Thyroid gland (tissue), 4 donors: ENCODE results near the gene RNGTT. TPM values are rescaled to one million over a fixed set of nuclear protein-coding genes. Genes with fewer than 3 reads are reported as not detected.

Experiments used
- DNase-seq, 2 donors: peaks; one replicate each; pipeline ENCODE4 v3.0.0-alpha.2; 2019
- H3K27ac ChIP-seq, 3 donors: fragments of 200-600 bp; sonication (generic); 1 replicate in 2 of 3; 2 replicates in 1 of 3; pipeline ENCODE4 v1.5.1; 2016 to 2019; ENCODE audit warnings: mild to moderate bottlenecking in 1 of 3, moderate library complexity in 1 of 3
- H3K27me3 ChIP-seq: fragments of 200-600 bp; sonication (generic); one replicate; pipeline ENCODE4 v1.5.1; 2019
- H3K36me3 ChIP-seq, 2 donors: fragments of 200-600 bp; sonication (generic); one replicate each; pipeline ENCODE4 v1.5.1; 2016 to 2019
- H3K4me1 ChIP-seq, 2 donors: fragments of 200-600 bp; sonication (generic); one replicate each; pipeline ENCODE4 v1.5.1; 2017 to 2019
- H3K4me3 ChIP-seq, 3 donors: fragments of 200-600 bp; sonication (generic); replicated peaks in 1 of 3; 1 replicate in 2 of 3; 2 replicates in 1 of 3; pipeline ENCODE4 v1.5.1; 2016; ENCODE audit warnings: mild to moderate bottlenecking in 1 of 3
- H3K9me3 ChIP-seq: fragments of 200-600 bp; sonication (generic); one replicate; pipeline ENCODE4 v1.5.1; 2017
- POLR2A ChIP-seq, 2 donors: fragments of 450-650 bp; IDR thresholded peaks; one replicate each; pipeline ENCODE4 v1.6.1; 2017; ENCODE audit warnings: antibody characterized with exemption in 2 of 2, mild to moderate bottlenecking in 2 of 2, moderate library complexity in 1 of 2
- WGBS, 2 donors: methylation state at CpG; one replicate each; pipeline ENCODE4 v1.1.5; 2017; 5-methylcytosine and 5-hydroxymethylcytosine counted together
- intact Hi-C: fragments of 100-400 bp; cut with DNase I; formaldehyde crosslinking; loops from one replicate; pipeline ENCODE4 v1.15.1; 2023
- total RNA-seq, 4 donors: library from RNA; depleted of rRNA; stranded (reverse); fragments of >200 nt; gene quantifications; one replicate each; pipeline ENCODE4 v1.2.3, GENCODE V29; 2016
- TF ChIP-seq, protein P1 (sequence below), 6 experiments: fragments of 200-600 bp in 3 of 6; fragments of 450-650 bp in 3 of 6; sonication (generic) in 3 of 6; IDR thresholded peaks; one replicate each; pipeline ENCODE4 v1.5.1; 2016 to 2019; ENCODE audit warnings: antibody characterized with exemption in 6 of 6, mild to moderate bottlenecking in 2 of 6, inconsistent platforms in 1 of 6, moderate library complexity in 1 of 6

The RNGTT gene
- total RNA-seq, 4 donors from 2014 or later = 19.1 to 31.4 (median 24.8) TPM

GRCh38 chr6:88616380-88616779 lies 347.0 kb downstream of the RNGTT start:
- H3K4me3 ChIP-seq = no peak overlapping the region
- 91 to 92% methylated on average over 1 of the region's 1 CpG for WGBS, 2 donors

DNA sequence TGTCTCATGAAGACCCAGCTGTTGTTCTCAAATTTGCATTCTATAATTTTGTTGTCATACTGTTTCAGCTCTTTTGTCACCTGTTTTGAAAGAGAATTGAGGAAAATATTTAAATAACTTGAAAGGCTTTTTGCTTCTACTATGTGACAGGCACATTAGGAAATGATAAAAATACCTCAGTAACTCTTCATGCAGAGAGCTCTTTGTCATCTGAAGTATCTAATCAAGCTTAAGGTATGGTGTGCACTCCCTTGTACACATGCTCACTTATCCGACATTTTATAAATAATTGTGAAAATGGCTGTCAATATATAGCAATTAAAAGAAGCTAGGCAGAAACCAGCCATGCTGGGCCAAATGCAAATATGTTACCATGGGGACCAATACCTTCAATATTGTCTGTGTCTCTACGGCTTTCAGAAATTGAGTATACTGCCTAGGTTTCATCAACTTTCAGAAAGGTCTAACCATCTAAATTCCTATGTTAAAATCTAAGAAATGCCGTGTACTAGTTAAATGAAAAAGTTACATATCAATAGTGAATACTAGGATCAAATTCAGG lies 349.0 kb downstream of the RNGTT start:
- WGBS, 2 donors = 95 to 97% methylated on average over 3 of the region's 3 CpGs
- H3K4me1 ChIP-seq = no peaks in the 10 kb centered on the region
- H3K9me3 ChIP-seq = no peaks in the 10 kb centered on the region
- intact Hi-C loops = no loop called here
- peaks cover 3 to 4% of the 10 kb centered on the region in 2 donors for H3K36me3 ChIP-seq
- no peak for DNase-seq
- H3K27ac ChIP-seq = no peak overlapping the region
- no peaks in the 10 kb centered on the region for H3K27me3 ChIP-seq
- no peak for TF ChIP-seq POLR2A (IDR thresholded peaks at IDR 0.05)
- H3K4me3 ChIP-seq = no peak overlapping the region

More at GRCh38 chr6:88616380-88616779, 347.0 kb downstream of the RNGTT start:
- Histone ChIP-seq H3K4me1 (no peaks in the 10 kb centered on the region), H3K27ac (no peak overlapping the region), H3K36me3 (peaks cover 3 to 4% of the 10 kb centered on the region in 2 donors), H3K27me3 (no peaks in the 10 kb centered on the region), H3K9me3 (no peaks in the 10 kb centered on the region)
- TF ChIP-seq POLR2A (IDR thresholded peaks at IDR 0.05) = no peak
- TF ChIP-seq, protein P1, sequence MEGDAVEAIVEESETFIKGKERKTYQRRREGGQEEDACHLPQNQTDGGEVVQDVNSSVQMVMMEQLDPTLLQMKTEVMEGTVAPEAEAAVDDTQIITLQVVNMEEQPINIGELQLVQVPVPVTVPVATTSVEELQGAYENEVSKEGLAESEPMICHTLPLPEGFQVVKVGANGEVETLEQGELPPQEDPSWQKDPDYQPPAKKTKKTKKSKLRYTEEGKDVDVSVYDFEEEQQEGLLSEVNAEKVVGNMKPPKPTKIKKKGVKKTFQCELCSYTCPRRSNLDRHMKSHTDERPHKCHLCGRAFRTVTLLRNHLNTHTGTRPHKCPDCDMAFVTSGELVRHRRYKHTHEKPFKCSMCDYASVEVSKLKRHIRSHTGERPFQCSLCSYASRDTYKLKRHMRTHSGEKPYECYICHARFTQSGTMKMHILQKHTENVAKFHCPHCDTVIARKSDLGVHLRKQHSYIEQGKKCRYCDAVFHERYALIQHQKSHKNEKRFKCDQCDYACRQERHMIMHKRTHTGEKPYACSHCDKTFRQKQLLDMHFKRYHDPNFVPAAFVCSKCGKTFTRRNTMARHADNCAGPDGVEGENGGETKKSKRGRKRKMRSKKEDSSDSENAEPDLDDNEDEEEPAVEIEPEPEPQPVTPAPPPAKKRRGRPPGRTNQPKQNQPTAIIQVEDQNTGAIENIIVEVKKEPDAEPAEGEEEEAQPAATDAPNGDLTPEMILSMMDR (IDR thresholded peaks at IDR 0.05) = no peak
- intact Hi-C loops = no loop called here
- DNase-seq = no peak

GRCh38 chr6:88612631-88613030 lies 350.8 kb downstream of the RNGTT start:
- Histone ChIP-seq H3K4me1 (no peaks in the 10 kb centered on the region), H3K27me3 (no peaks in the 10 kb centered on the region), H3K4me3 (no peak overlapping the region), H3K27ac (no peak overlapping the region), H3K36me3 (peaks cover 3 to 4% of the 10 kb centered on the region in 2 donors), H3K9me3 (no peaks in the 10 kb centered on the region)
- TF ChIP-seq, protein P1 (IDR thresholded peaks at IDR 0.05) = no peak
- TF ChIP-seq POLR2A (IDR thresholded peaks at IDR 0.05) = no peak
- DNase-seq = no peak
- 90 to 92% methylated on average over 5 of the region's 5 CpGs for WGBS, 2 donors
- intact Hi-C loops = no loop called here

- no peak for TF ChIP-seq POLR2A (IDR thresholded peaks at IDR 0.05)
- TF ChIP-seq, protein P1 (IDR thresholded peaks at IDR 0.05) = no peak
- intact Hi-C loops = no loop called here
- DNase-seq = no peak
- H3K4me1 ChIP-seq = no peaks in the 10 kb centered on the region
- WGBS, 2 donors = 74 to 85% methylated on average over 4 of the region's 4 CpGs
- peaks cover 3 to 4% of the 10 kb centered on the region in 2 donors for H3K36me3 ChIP-seq
- no peak overlapping the region for H3K27ac ChIP-seq
- no peak overlapping the region for H3K4me3 ChIP-seq
- H3K27me3 ChIP-seq = no peaks in the 10 kb centered on the region
- no peaks in the 10 kb centered on the region for H3K9me3 ChIP-seq
These were observed 351.7 kb downstream of the RNGTT start for GRCh38 chr6:88611721-88612120.

- Histone ChIP-seq H3K4me1 (no peaks in the 10 kb centered on the region), H3K36me3 (peaks cover 3 to 4% of the 10 kb centered on the region in 2 donors), H3K27me3 (no peaks in the 10 kb centered on the region), H3K4me3 (no peak overlapping the region), H3K9me3 (no peaks in the 10 kb centered on the region), H3K27ac (no peak overlapping the region)
- TF ChIP-seq, protein P1 (IDR thresholded peaks at IDR 0.05) = no peak
- no peak for TF ChIP-seq POLR2A (IDR thresholded peaks at IDR 0.05)
- no peak for DNase-seq
- intact Hi-C loops = no loop called here
- 98 to 99% methylated on average over 3 of the region's 3 CpGs for WGBS, 2 donors
These were observed 353.4 kb downstream of the RNGTT start for GRCh38 chr6:88609983-88610382.
